Measurements from ENCODE around the gene RBPJL.

DNA sequence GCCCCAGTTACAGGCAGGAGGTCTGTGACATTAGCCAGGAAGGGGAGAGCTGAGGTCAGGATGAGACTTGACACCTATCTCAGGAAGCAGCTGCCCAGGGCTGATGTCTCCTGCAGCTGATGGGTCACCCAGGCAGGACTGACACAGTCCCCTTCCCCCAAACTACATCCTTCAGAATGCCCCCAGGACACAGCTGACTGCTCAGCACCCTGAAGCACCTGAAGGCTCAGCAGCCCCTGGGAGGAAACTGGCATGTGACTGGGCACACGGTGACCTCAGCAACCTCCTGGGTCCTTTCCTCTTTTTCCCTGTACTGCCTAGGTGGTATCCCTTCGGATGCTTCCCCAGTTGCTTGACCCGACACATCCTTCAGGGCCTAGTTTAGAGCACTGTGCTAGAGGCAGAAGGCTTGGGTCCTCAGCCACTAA is 39.7 kb downstream of the RBPJL start:
- no peak for TF ChIP-seq EZH2phosphoT487 (IDR thresholded peaks at IDR 0.05; ENCODE audit: low read depth, severe bottlenecking, unreplicated experiment)
- TF ChIP-seq, protein P1, sequence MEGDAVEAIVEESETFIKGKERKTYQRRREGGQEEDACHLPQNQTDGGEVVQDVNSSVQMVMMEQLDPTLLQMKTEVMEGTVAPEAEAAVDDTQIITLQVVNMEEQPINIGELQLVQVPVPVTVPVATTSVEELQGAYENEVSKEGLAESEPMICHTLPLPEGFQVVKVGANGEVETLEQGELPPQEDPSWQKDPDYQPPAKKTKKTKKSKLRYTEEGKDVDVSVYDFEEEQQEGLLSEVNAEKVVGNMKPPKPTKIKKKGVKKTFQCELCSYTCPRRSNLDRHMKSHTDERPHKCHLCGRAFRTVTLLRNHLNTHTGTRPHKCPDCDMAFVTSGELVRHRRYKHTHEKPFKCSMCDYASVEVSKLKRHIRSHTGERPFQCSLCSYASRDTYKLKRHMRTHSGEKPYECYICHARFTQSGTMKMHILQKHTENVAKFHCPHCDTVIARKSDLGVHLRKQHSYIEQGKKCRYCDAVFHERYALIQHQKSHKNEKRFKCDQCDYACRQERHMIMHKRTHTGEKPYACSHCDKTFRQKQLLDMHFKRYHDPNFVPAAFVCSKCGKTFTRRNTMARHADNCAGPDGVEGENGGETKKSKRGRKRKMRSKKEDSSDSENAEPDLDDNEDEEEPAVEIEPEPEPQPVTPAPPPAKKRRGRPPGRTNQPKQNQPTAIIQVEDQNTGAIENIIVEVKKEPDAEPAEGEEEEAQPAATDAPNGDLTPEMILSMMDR (IDR thresholded peaks at IDR 0.05; ENCODE audit: poor library complexity) = no peak
